ENCODE measurements around the gene PRKD1.

PRKD1 gene

GRCh38 chr14:29724991-29725390 is 202.7 kb downstream of the PRKD1 start:
- TF ChIP-seq CTCF (conservative IDR thresholded peaks at IDR 0.05; ENCODE audit: low read length) (no peak), EZH2phosphoT487 (IDR thresholded peaks at IDR 0.05; ENCODE audit: borderline replicate concordance) (no peak)
- Histone ChIP-seq H4K20me1 (ENCODE audit: insufficient read depth, low read length, poor library complexity, severe bottlenecking) (no peaks in the 10 kb centered on the region), H3K9ac (ENCODE audit: low read depth, low read length, poor library complexity, severe bottlenecking) (no peak overlapping the region)

GRCh38 chr14:29722831-29723230 is 204.8 kb downstream of the PRKD1 start:
- Histone ChIP-seq H3K79me2 (ENCODE audit: insufficient read depth, low read length) (no peaks in the 10 kb centered on the region), H3F3A (ENCODE audit: low read depth) (no peaks in the 10 kb centered on the region), H3K4me3 (ENCODE audit: low read length, poor library complexity, severe bottlenecking) (no peak overlapping the region), H3K4me1 (ENCODE audit: insufficient read depth, low read length, poor library complexity, severe bottlenecking) (no peaks in the 10 kb centered on the region), H3K4me2 (ENCODE audit: low read depth, low read length, poor library complexity, severe bottlenecking) (no peak overlapping the region), H3K36me3 (ENCODE audit: insufficient read depth, low read length) (no peaks in the 10 kb centered on the region), H3K9me2 (replicated peaks; ENCODE audit: low read depth, low read length) (no peaks in the 10 kb centered on the region), H3K9me3 (ENCODE audit: insufficient read depth, low read depth, low read length) (no peaks in the 10 kb centered on the region), H3K9ac (ENCODE audit: low read depth, low read length, poor library complexity, severe bottlenecking) (no peak overlapping the region), H3K27me3 (ENCODE audit: insufficient read depth, low read length, poor library complexity, severe bottlenecking) (no peaks in the 10 kb centered on the region), H2AFZ (ENCODE audit: low read length) (no peak overlapping the region), H4K20me1 (ENCODE audit: insufficient read depth, low read length, poor library complexity, severe bottlenecking) (no peaks in the 10 kb centered on the region)
- TF ChIP-seq CTCF (conservative IDR thresholded peaks at IDR 0.05; ENCODE audit: low read length) (no peak), EZH2phosphoT487 (IDR thresholded peaks at IDR 0.05; ENCODE audit: borderline replicate concordance) (no peak)

More at GRCh38 chr14:29724991-29725390, 202.7 kb downstream of the PRKD1 start:
- no peaks in the 10 kb centered on the region for H3K36me3 ChIP-seq (ENCODE audit: insufficient read depth, low read length)
- H3K4me1 ChIP-seq (ENCODE audit: insufficient read depth, low read length, poor library complexity, severe bottlenecking) = no peaks in the 10 kb centered on the region
- no peaks in the 10 kb centered on the region for H3K9me2 ChIP-seq (replicated peaks; ENCODE audit: low read depth, low read length)
- H3K27me3 ChIP-seq (ENCODE audit: insufficient read depth, low read length, poor library complexity, severe bottlenecking) = no peaks in the 10 kb centered on the region
- H3K9me3 ChIP-seq (ENCODE audit: insufficient read depth, low read depth, low read length) = no peaks in the 10 kb centered on the region
- H3K79me2 ChIP-seq (ENCODE audit: insufficient read depth, low read length) = no peaks in the 10 kb centered on the region
- no peaks in the 10 kb centered on the region for H3F3A ChIP-seq (ENCODE audit: low read depth)
- no peak overlapping the region for H3K4me3 ChIP-seq (ENCODE audit: low read length, poor library complexity, severe bottlenecking)
- H3K4me2 ChIP-seq (ENCODE audit: low read depth, low read length, poor library complexity, severe bottlenecking) = no peak overlapping the region
- H2AFZ ChIP-seq (ENCODE audit: low read length) = no peak overlapping the region

- TF ChIP-seq CTCF (conservative IDR thresholded peaks at IDR 0.05; ENCODE audit: low read length) (no peak), EZH2phosphoT487 (IDR thresholded peaks at IDR 0.05; ENCODE audit: borderline replicate concordance) (no peak)
- Histone ChIP-seq H3K4me2 (ENCODE audit: low read depth, low read length, poor library complexity, severe bottlenecking) (no peak overlapping the region), H3K36me3 (ENCODE audit: insufficient read depth, low read length) (no peaks in the 10 kb centered on the region), H2AFZ (ENCODE audit: low read length) (no peak overlapping the region), H3K9ac (ENCODE audit: low read depth, low read length, poor library complexity, severe bottlenecking) (no peak overlapping the region), H3K9me3 (ENCODE audit: insufficient read depth, low read depth, low read length) (no peaks in the 10 kb centered on the region), H4K20me1 (ENCODE audit: insufficient read depth, low read length, poor library complexity, severe bottlenecking) (no peaks in the 10 kb centered on the region), H3F3A (ENCODE audit: low read depth) (no peaks in the 10 kb centered on the region), H3K79me2 (ENCODE audit: insufficient read depth, low read length) (no peaks in the 10 kb centered on the region), H3K4me3 (ENCODE audit: low read length, poor library complexity, severe bottlenecking) (no peak overlapping the region), H3K9me2 (replicated peaks; ENCODE audit: low read depth, low read length) (no peaks in the 10 kb centered on the region), H3K4me1 (ENCODE audit: insufficient read depth, low read length, poor library complexity, severe bottlenecking) (no peaks in the 10 kb centered on the region), H3K27me3 (ENCODE audit: insufficient read depth, low read length, poor library complexity, severe bottlenecking) (no peaks in the 10 kb centered on the region)
Observed at GRCh38 chr14:29721586-29721985, 206.1 kb downstream of the PRKD1 start.
